Chondrocyte (in vitro differentiated cells): Measurements from ENCODE around the gene SERINC3. TPM values are rescaled to one million over a fixed set of nuclear protein-coding genes. Genes with fewer than 3 reads are reported as not detected.

Source experiments
- DNase-seq: peaks from one replicate; pipeline ENCODE4 v3.0.0; 2021; ENCODE audit warnings: mixed read lengths, low spot score
- H3K27ac Mint-ChIP-seq: one replicate; pipeline ENCODE4 v1.8.0; 2021; ENCODE audit warnings: mild to moderate bottlenecking, moderate library complexity, mixed read lengths; ENCODE audit not compliant: unreplicated experiment
- H3K27me3 Mint-ChIP-seq: 2 replicates; pipeline ENCODE4 v1.8.0; 2021; ENCODE audit warnings: low read depth, mixed read lengths
- H3K36me3 Mint-ChIP-seq: 2 replicates; pipeline ENCODE4 v1.8.0; 2021; ENCODE audit warnings: low read depth, mixed read lengths
- H3K4me1 Mint-ChIP-seq: 2 replicates; pipeline ENCODE4 v1.8.0; 2021; ENCODE audit warnings: low read depth, mild to moderate bottlenecking, mixed read lengths
- H3K4me3 Mint-ChIP-seq: one replicate; pipeline ENCODE4 v1.8.0; 2021; ENCODE audit warnings: mild to moderate bottlenecking, moderate library complexity, mixed read lengths; ENCODE audit not compliant: unreplicated experiment
- H3K9me3 Mint-ChIP-seq: 2 replicates; pipeline ENCODE4 v1.8.0; 2021; ENCODE audit warnings: low read depth, mixed read lengths
- total RNA-seq: library from RNA; stranded (reverse); gene quantifications from 3 replicates; pipeline ENCODE4 v1.2.1, GENCODE V29; 2021
- TF ChIP-seq, protein P1 (sequence below): fragments of 200-600 bp; sonication (generic); IDR thresholded peaks from 2 replicates; pipeline ENCODE4 v1.5.0; 2021; ENCODE audit warnings: antibody characterized with exemption, mild to moderate bottlenecking, moderate library complexity

Gene SERINC3
- total RNA-seq, 1 donor from 2014 or later: 121 TPM

DNA sequence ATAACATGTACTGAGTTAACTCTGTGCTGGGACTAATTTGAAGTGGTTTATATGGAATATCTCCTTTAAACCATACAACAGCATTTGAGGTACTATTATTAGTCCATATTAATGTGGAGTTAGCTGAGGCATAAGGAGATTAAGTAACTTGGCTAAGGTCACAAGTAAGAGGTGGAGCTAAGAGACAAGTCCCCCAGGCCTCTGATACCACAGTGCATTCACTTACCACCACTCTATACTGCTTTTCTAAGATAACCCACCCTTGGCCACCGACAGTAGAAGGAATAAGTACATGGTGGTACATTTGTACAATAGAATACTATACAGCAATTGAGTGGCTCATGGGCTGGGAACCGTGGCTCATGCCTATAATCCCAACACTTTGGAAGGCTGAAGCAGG lies 62.6 kb downstream of the SERINC3 start:
- Mint-ChIP-seq H3K4me1 (no peaks in the 10 kb centered on the region), H3K27ac (no peak overlapping the region), H3K9me3 (no peaks in the 10 kb centered on the region), H3K36me3 (no peaks in the 10 kb centered on the region), H3K4me3 (no peak overlapping the region), H3K27me3 (peaks cover 2% of the 10 kb centered on the region)
- no peak for DNase-seq
- TF ChIP-seq, protein P1, sequence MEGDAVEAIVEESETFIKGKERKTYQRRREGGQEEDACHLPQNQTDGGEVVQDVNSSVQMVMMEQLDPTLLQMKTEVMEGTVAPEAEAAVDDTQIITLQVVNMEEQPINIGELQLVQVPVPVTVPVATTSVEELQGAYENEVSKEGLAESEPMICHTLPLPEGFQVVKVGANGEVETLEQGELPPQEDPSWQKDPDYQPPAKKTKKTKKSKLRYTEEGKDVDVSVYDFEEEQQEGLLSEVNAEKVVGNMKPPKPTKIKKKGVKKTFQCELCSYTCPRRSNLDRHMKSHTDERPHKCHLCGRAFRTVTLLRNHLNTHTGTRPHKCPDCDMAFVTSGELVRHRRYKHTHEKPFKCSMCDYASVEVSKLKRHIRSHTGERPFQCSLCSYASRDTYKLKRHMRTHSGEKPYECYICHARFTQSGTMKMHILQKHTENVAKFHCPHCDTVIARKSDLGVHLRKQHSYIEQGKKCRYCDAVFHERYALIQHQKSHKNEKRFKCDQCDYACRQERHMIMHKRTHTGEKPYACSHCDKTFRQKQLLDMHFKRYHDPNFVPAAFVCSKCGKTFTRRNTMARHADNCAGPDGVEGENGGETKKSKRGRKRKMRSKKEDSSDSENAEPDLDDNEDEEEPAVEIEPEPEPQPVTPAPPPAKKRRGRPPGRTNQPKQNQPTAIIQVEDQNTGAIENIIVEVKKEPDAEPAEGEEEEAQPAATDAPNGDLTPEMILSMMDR: no peak

DNA sequence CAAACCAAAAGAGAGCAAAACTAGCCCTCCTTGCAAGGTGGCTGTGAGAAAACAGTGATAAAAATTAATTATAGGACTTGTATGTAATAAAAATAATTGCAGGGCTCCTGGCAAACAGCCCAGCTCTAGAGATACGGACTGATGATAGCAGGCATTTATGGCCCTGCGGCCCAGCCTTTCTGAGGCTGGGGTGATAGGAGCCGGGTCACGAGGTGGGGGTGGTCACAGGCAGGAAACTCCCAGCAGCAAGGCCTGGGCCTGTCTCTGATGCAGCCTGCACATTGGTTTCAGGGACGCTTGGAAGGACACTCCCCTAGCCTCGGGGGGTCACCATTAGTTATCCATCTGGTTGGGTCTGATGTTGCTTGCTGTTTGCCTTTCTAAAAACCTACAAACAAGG lies 64.9 kb downstream of the SERINC3 start:
- H3K9me3 Mint-ChIP-seq: no peaks in the 10 kb centered on the region
- no peak overlapping the region for H3K4me3 Mint-ChIP-seq
- TF ChIP-seq, protein P1: no peak
- no peaks in the 10 kb centered on the region for H3K4me1 Mint-ChIP-seq
- peaks cover 2% of the 10 kb centered on the region for H3K27me3 Mint-ChIP-seq
- H3K27ac Mint-ChIP-seq: no peak overlapping the region
- H3K36me3 Mint-ChIP-seq: no peaks in the 10 kb centered on the region
- peak; percentile 41 for DNase-seq

DNA sequence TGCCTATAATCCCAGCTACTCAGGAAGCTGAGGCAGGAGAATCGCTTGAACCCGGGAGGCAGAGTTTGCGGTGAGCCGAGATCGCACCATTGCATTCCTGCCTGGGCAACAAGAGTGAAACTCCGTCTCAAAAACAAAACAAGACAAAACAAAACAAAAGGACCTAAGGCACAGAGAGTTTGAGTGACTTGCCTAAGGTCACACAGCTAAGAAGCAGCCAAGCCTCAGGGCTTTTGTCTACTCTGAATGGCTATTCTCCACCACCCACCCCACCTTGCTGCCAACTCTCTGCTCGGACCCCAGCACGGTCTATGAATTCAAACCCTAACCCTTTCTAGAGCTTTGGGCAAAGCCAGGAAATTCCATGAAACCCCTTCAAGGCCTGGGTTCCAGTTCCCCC lies 65.3 kb downstream of the SERINC3 start:
- Mint-ChIP-seq H3K4me1 (no peaks in the 10 kb centered on the region), H3K9me3 (no peaks in the 10 kb centered on the region), H3K36me3 (no peaks in the 10 kb centered on the region), H3K27ac (no peak overlapping the region), H3K27me3 (peaks cover 2% of the 10 kb centered on the region), H3K4me3 (no peak overlapping the region)
- TF ChIP-seq, protein P1: no peak
- DNase-seq: no peak

DNA sequence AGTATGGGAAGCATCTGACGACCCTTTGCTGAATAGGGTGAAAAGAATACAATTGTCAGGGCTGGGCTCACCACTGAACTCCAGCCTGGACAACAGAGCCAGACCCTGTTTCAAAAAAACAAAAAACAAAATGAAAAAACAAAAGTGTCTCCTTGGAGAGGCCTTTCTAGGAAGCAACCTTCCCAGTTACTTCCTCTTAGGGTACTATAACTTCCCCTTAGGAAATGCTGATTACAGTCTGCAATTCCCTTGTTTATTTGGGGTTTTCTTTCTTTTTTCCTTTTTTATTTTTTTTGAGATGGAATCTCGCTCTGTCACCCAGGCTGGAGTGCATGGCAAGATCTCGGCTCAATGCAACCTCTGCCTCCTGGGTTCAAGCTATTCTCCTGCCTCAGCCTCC lies 66.7 kb downstream of the SERINC3 start:
- DNase-seq: no peak
- no peak overlapping the region for H3K27ac Mint-ChIP-seq
- TF ChIP-seq, protein P1: no peak
- no peaks in the 10 kb centered on the region for H3K9me3 Mint-ChIP-seq
- no peaks in the 10 kb centered on the region for H3K4me1 Mint-ChIP-seq
- no peak overlapping the region for H3K4me3 Mint-ChIP-seq
- H3K27me3 Mint-ChIP-seq: peaks cover 4% of the 10 kb centered on the region
- H3K36me3 Mint-ChIP-seq: no peaks in the 10 kb centered on the region

DNA sequence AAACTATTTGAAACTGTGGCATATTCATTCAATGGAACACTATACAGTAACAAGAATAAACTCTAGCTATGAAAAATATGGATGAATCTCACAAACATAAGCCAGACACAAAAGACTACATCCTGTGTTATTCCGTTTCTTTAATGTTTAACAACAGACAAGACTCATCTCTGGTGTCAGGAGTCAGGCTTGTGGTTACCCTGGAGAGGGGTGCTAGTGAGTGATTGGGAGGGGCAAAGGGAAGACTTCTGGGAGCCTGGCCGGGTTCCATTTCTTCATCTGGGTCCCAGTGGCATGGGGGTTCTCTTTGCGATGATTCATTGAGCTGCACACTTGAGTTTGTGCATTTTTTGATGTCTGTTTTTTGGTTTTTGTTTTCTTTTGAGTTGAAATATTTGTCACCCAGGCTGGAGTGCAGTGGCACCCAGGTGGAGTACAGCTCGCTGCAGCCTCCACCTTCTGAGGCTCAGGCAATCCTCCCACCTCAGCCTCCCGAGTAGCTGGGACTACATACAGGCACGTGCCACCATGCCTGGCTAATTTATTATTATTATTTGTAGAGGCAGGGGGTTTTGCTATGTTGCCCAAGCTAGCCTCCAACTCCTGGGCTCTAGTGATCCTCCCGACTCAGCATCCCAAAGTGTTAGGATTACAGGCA lies 67.4 kb downstream of the SERINC3 start:
- DNase-seq: peak; percentile 42
- H3K9me3 Mint-ChIP-seq: no peaks in the 10 kb centered on the region
- H3K27me3 Mint-ChIP-seq: peaks cover 4% of the 10 kb centered on the region
- TF ChIP-seq, protein P1: no peak
- no peaks in the 10 kb centered on the region for H3K4me1 Mint-ChIP-seq
- no peak overlapping the region for H3K4me3 Mint-ChIP-seq
- H3K36me3 Mint-ChIP-seq: no peaks in the 10 kb centered on the region
- H3K27ac Mint-ChIP-seq: no peak overlapping the region
